Peyer's patch (tissue), 4 donors: ENCODE results near the gene CACNA1B.

Experiments used
- POLR2A ChIP-seq, 2 donors: fragments of 450-650 bp; IDR thresholded peaks; one replicate each; pipeline ENCODE4 v1.5.1; 2017; ENCODE audit warnings: antibody characterized with exemption in 2 of 2, mild to moderate bottlenecking in 2 of 2, moderate library complexity in 2 of 2
- TF ChIP-seq, protein P1 (sequence below), 6 experiments: fragments of 450-650 bp in 4 of 6; fragments of 200-600 bp in 2 of 6; sonication (generic) in 1 of 6; IDR thresholded peaks; one replicate each; pipeline ENCODE4 v1.5.1; 2017 to 2019; ENCODE audit warnings: antibody characterized with exemption in 6 of 6, mild to moderate bottlenecking in 3 of 6, moderate library complexity in 1 of 6

- TF ChIP-seq, protein P1, sequence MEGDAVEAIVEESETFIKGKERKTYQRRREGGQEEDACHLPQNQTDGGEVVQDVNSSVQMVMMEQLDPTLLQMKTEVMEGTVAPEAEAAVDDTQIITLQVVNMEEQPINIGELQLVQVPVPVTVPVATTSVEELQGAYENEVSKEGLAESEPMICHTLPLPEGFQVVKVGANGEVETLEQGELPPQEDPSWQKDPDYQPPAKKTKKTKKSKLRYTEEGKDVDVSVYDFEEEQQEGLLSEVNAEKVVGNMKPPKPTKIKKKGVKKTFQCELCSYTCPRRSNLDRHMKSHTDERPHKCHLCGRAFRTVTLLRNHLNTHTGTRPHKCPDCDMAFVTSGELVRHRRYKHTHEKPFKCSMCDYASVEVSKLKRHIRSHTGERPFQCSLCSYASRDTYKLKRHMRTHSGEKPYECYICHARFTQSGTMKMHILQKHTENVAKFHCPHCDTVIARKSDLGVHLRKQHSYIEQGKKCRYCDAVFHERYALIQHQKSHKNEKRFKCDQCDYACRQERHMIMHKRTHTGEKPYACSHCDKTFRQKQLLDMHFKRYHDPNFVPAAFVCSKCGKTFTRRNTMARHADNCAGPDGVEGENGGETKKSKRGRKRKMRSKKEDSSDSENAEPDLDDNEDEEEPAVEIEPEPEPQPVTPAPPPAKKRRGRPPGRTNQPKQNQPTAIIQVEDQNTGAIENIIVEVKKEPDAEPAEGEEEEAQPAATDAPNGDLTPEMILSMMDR (IDR thresholded peaks at IDR 0.05) = no peak
- TF ChIP-seq POLR2A (IDR thresholded peaks at IDR 0.05) = no peak
These were observed 92.1 kb downstream of the CACNA1B start for GRCh38 chr9:137969685-137970084.
